Neural progenitor cell (in vitro differentiated cells): ENCODE measurements around the gene CLEC4G.

ENCODE experiments used
- EZH2phosphoT487 ChIP-seq: fragments of 200-600 bp; sonication (generic); IDR thresholded peaks from 2 replicates; pipeline ENCODE4 v1.6.1; 2017; ENCODE audit warnings: antibody characterized with exemption
- TF ChIP-seq, protein P1 (sequence below): fragments of 200-600 bp; sonication (generic); IDR thresholded peaks from 2 replicates; pipeline ENCODE4 v1.5.1; 2017; ENCODE audit warnings: antibody characterized with exemption, mild to moderate bottlenecking

DNA sequence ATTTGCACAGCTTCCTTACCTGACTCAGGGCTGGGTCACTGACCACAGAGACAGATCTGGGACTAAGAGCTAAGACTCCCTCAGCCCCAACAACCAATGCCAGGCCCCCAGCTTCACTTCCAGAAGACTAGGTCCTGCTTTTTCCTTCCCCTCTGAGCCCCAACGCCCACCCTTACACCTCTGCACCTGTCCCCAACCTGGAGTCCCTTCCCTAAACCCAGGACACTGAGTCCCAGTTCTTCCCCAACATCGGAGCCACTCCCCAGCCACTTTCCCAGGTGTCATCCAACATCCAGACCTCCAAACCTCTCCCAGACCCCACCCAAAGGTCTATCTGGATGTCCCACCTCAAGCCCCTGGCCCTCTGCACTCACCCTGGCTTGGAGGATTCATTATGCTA, 32.9 kb downstream of the CLEC4G start:
- TF ChIP-seq, protein P1, sequence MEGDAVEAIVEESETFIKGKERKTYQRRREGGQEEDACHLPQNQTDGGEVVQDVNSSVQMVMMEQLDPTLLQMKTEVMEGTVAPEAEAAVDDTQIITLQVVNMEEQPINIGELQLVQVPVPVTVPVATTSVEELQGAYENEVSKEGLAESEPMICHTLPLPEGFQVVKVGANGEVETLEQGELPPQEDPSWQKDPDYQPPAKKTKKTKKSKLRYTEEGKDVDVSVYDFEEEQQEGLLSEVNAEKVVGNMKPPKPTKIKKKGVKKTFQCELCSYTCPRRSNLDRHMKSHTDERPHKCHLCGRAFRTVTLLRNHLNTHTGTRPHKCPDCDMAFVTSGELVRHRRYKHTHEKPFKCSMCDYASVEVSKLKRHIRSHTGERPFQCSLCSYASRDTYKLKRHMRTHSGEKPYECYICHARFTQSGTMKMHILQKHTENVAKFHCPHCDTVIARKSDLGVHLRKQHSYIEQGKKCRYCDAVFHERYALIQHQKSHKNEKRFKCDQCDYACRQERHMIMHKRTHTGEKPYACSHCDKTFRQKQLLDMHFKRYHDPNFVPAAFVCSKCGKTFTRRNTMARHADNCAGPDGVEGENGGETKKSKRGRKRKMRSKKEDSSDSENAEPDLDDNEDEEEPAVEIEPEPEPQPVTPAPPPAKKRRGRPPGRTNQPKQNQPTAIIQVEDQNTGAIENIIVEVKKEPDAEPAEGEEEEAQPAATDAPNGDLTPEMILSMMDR = no peak
- no peak for TF ChIP-seq EZH2phosphoT487
